Fibroblast of skin of left quadriceps (primary cell): ENCODE data around the gene HSPA8.
"Not testable (repeated sequence)": the region's sequence is repeated elsewhere in the genome, so short reads cannot be mapped to it uniquely, and the experiment has no call there.

ENCODE experiments used
- DNase-seq, 2 experiments: peaks; one replicate each; pipeline ENCODE4 v3.0.0-alpha.2; 2013; ENCODE audit warnings: low read depth in 2 of 2

Gene HSPA8

GRCh38 chr11:123061403-123062157, at the start of gene HSPA8:
Gene HSPA8 (minus strand): TSS chr11:123062136. CDS start chr11:123061324, 812 bp downstream.
- DNase-seq = no peak

- DNase-seq = no peak
Observed at GRCh38 chr11:123111465-123111864, 49.5 kb upstream of the HSPA8 start.

GRCh38 chr11:123110397-123110796, 48.5 kb upstream of the HSPA8 start:
- no peak for DNase-seq

GRCh38 chr11:123107945-123108495, 46.1 kb upstream of the HSPA8 start:
- no peak for DNase-seq

GRCh38 chr11:123104697-123105096, 42.8 kb upstream of the HSPA8 start:
- no peak for DNase-seq

- peak; percentile 61 to 66 for DNase-seq
Observed at GRCh38 chr11:123103326-123103980, 41.5 kb upstream of the HSPA8 start.

GRCh38 chr11:123100379-123101085, 38.6 kb upstream of the HSPA8 start:
- no peak for DNase-seq

- DNase-seq = no peak
Observed at GRCh38 chr11:123098990-123099389, 37.1 kb upstream of the HSPA8 start.

- no peak for DNase-seq
Observed at GRCh38 chr11:123093739-123094138, 31.8 kb upstream of the HSPA8 start.

GRCh38 chr11:123091506-123091905, 29.6 kb upstream of the HSPA8 start:
- no peak for DNase-seq

GRCh38 chr11:123090168-123090567, 28.2 kb upstream of the HSPA8 start:
- DNase-seq = not testable (repeated sequence)

- DNase-seq = not testable (repeated sequence)
Observed at GRCh38 chr11:123088896-123089295, 27.0 kb upstream of the HSPA8 start.

GRCh38 chr11:123087657-123088056, 25.7 kb upstream of the HSPA8 start:
- not testable (repeated sequence) for DNase-seq

- no peak for DNase-seq
Observed at GRCh38 chr11:123086305-123086704, 24.4 kb upstream of the HSPA8 start.

- no peak for DNase-seq
Observed at GRCh38 chr11:123085497-123085896, 23.6 kb upstream of the HSPA8 start.

GRCh38 chr11:123084454-123084853, 22.5 kb upstream of the HSPA8 start:
- DNase-seq = no peak

- DNase-seq = peak; percentile 86 to 89
Observed at GRCh38 chr11:123083623-123084029, 21.7 kb upstream of the HSPA8 start.

- DNase-seq = no peak
Observed at GRCh38 chr11:123082977-123083376, 21.0 kb upstream of the HSPA8 start.

- DNase-seq = no peak
Observed at GRCh38 chr11:123080015-123080414, 18.1 kb upstream of the HSPA8 start.

- DNase-seq = no peak
Observed at GRCh38 chr11:123076484-123076883, 14.5 kb upstream of the HSPA8 start.

GRCh38 chr11:123073343-123074057, 11.6 kb upstream of the HSPA8 start:
- no peak for DNase-seq

GRCh38 chr11:123072762-123073161, 10.8 kb upstream of the HSPA8 start:
- no peak for DNase-seq
